HEK293 (cell line): Measurements from ENCODE around the gene EID2.
A peak's percentile ranks its signal among the peaks of the same experiment; 100 is the strongest.

Source experiments
- CTCF ChIA-PET: fragments of 350-600 bp; formaldehyde crosslinking; extraction: SDS; loops from one replicate; lab custom pipeline; 2021; ENCODE audit warnings: antibody characterized with exemption; lab: Yijun Ruan, JAX
- POLR2A ChIA-PET: fragments of 300-600 bp; formaldehyde crosslinking; extraction: SDS; loops from one replicate; lab custom pipeline; 2020; ENCODE audit warnings: antibody characterized with exemption, inconsistent platforms; lab: Yijun Ruan, JAX
- H3K27ac ChIP-seq: fragments of 200-500 bp; sonication (Bioruptor generic); 2 replicates; pipeline ENCODE4 v1.5.1; 2014; ENCODE audit warnings: low read depth, low read length, control low read depth, inconsistent platforms; ENCODE audit errors: extremely low read depth
- H3K36me3 ChIP-seq, 2 experiments: fragments of 200-500 bp in 1 of 2; sonication (Bioruptor generic) in 1 of 2; 1 replicate in 1 of 2; 2 replicates in 1 of 2; pipeline ENCODE4 v1.5.1; 2014 to 2017; ENCODE audit warnings: inconsistent platforms in 2 of 2, low read length in 2 of 2; ENCODE audit not compliant: control insufficient read depth in 2 of 2, insufficient read depth in 1 of 2
- H3K4me1 ChIP-seq: fragments of 200-500 bp; sonication (Bioruptor generic); 2 replicates; pipeline ENCODE4 v1.5.1; 2014; ENCODE audit warnings: mild to moderate bottlenecking, low read length, inconsistent platforms; ENCODE audit not compliant: control insufficient read depth, insufficient read depth
- H3K4me3 ChIP-seq: 2 replicates; pipeline ENCODE4 v1.5.1; 2011; ENCODE audit warnings: low read depth, mild to moderate bottlenecking, control low read depth, low read length, moderate library complexity
- H3K9me3 ChIP-seq: fragments of 200-500 bp; sonication (Bioruptor generic); 2 replicates; pipeline ENCODE4 v1.5.1; 2014; ENCODE audit warnings: low read depth, low read length, inconsistent platforms; ENCODE audit not compliant: control insufficient read depth, insufficient read depth
- KLF1 ChIP-seq: fragments of 450-650 bp; formaldehyde crosslinking; IDR thresholded peaks from 2 replicates; pipeline ENCODE4 v1.5.1; 2016; ENCODE audit warnings: missing biosample characterization, missing genetic modification characterization
- KLF8 ChIP-seq: fragments of 450-650 bp; formaldehyde crosslinking; IDR thresholded peaks from 2 replicates; pipeline ENCODE4 v1.5.1; 2016; ENCODE audit warnings: missing biosample characterization, missing genetic modification characterization
- KLF9 ChIP-seq: fragments of 450-650 bp; formaldehyde crosslinking; IDR thresholded peaks from 2 replicates; pipeline ENCODE4 v1.5.1; 2016; ENCODE audit warnings: missing biosample characterization, missing genetic modification characterization, low read depth
- SP2 ChIP-seq: fragments of 450-650 bp; formaldehyde crosslinking; IDR thresholded peaks from 2 replicates; pipeline ENCODE4 v1.5.1; 2016; ENCODE audit warnings: missing biosample characterization, missing genetic modification characterization
- SP3 ChIP-seq: fragments of 450-650 bp; formaldehyde crosslinking; IDR thresholded peaks from 2 replicates; pipeline ENCODE4 v1.5.1; 2016; ENCODE audit warnings: missing biosample characterization, missing genetic modification characterization
- ZNF140 ChIP-seq: fragments of 450-650 bp; formaldehyde crosslinking; IDR thresholded peaks from 2 replicates; pipeline ENCODE4 v1.5.1; 2016; ENCODE audit warnings: missing biosample characterization, missing genetic modification characterization
- ZNF341 ChIP-seq: fragments of 450-650 bp; formaldehyde crosslinking; IDR thresholded peaks from 2 replicates; pipeline ENCODE4; 2016; ENCODE audit warnings: low read depth, missing biosample characterization, missing genetic modification characterization
- ZNF391 ChIP-seq: fragments of 450-650 bp; formaldehyde crosslinking; IDR thresholded peaks from 2 replicates; pipeline ENCODE4 v1.5.1; 2016; ENCODE audit warnings: low read depth, missing biosample characterization, missing genetic modification characterization, borderline replicate concordance
- ZNF560 ChIP-seq: fragments of 450-650 bp; formaldehyde crosslinking; IDR thresholded peaks from 2 replicates; pipeline ENCODE4 v1.5.1; 2017; ENCODE audit warnings: missing biosample characterization, missing genetic modification characterization, borderline replicate concordance
- ZNF792 ChIP-seq: fragments of 450-650 bp; formaldehyde crosslinking; IDR thresholded peaks from 2 replicates; pipeline ENCODE4 v1.5.1; 2016; ENCODE audit warnings: missing biosample characterization, missing genetic modification characterization
- ZNF837 ChIP-seq: fragments of 450-650 bp; formaldehyde crosslinking; IDR thresholded peaks from 2 replicates; pipeline ENCODE4 v1.5.1; 2016; ENCODE audit warnings: missing biosample characterization, missing genetic modification characterization
- TF ChIP-seq, protein P1 (sequence below): fragments of 450-650 bp; formaldehyde crosslinking; optimal IDR thresholded peaks from 2 replicates; pipeline ENCODE3; 2016; ENCODE audit warnings: missing biosample characterization, mild to moderate bottlenecking, missing genetic modification characterization
- TF ChIP-seq, protein P2 (sequence below): fragments of 450-650 bp; formaldehyde crosslinking; IDR thresholded peaks from 2 replicates; pipeline ENCODE4 v1.5.1; 2016; ENCODE audit warnings: missing biosample characterization, missing genetic modification characterization
- TF ChIP-seq, protein P3 (sequence below): fragments of 450-650 bp; formaldehyde crosslinking; IDR thresholded peaks from 2 replicates; pipeline ENCODE4 v1.5.1; 2016; ENCODE audit warnings: missing biosample characterization, missing genetic modification characterization, low read depth
- TF ChIP-seq, protein P4 (sequence below): fragments of 450-650 bp; formaldehyde crosslinking; conservative IDR thresholded peaks from 2 replicates; pipeline ENCODE4 v1.5.1; 2016; ENCODE audit warnings: low read depth, missing biosample characterization, missing genetic modification characterization

The EID2 gene

DNA sequence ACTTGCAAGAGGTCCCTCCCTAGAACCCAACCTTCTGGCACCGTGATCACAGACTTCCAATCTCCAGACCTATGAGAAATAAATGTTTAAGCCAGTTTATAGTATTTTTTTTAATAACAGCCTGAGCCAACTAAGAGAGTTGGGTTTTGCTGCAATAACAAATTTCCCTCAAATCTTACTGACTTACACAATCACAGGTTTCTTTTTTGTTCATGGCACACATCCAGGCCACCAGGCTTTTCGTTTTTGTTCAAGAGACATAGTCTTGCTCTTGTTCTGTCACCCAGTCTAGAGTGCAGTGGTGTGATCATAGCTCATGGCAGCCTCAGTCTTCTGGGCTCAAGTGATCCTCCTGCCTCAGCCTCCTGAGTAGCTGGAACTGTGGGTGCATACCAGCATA, 27.0 kb downstream of the EID2 start:
- Histone ChIP-seq H3K36me3 (peaks cover 0 to 9% of the 10 kb centered on the region in 2 experiments; a peak in 1 of 3 replicates), H3K9me3 (no peaks in the 10 kb centered on the region), H3K27ac (no peak overlapping the region), H3K4me3 (no peak overlapping the region), H3K4me1 (peaks cover 9% of the 10 kb centered on the region)
- CTCF ChIA-PET: interaction anchor here (0.6 to 3.7 kb wide), 4 partner anchors 10 to 414 kb away, joined by 3 to 24 read pairs (median 12); partner anchors contain the start of gene EID2B
- POLR2A ChIA-PET: interaction anchor here (0.6 to 2.0 kb wide), 5 partner anchors 21 to 115 kb away, joined by 3 to 8 read pairs (median 5); partner anchors contain the start of genes RPS16 and TIMM50
- TF ChIP-seq ZNF341 (tag by site-specific recombination) (no peak), ZNF837 (tag by site-specific recombination) (no peak), KLF8 (tag by site-specific recombination) (no peak), KLF9 (tag by site-specific recombination) (no peak), ZNF560 (tag by site-specific recombination) (no peak), SP3 (tag by site-specific recombination) (no peak), ZNF792 (tag by site-specific recombination) (no peak), KLF1 (tag by site-specific recombination) (no peak)
- TF ChIP-seq, protein P1, sequence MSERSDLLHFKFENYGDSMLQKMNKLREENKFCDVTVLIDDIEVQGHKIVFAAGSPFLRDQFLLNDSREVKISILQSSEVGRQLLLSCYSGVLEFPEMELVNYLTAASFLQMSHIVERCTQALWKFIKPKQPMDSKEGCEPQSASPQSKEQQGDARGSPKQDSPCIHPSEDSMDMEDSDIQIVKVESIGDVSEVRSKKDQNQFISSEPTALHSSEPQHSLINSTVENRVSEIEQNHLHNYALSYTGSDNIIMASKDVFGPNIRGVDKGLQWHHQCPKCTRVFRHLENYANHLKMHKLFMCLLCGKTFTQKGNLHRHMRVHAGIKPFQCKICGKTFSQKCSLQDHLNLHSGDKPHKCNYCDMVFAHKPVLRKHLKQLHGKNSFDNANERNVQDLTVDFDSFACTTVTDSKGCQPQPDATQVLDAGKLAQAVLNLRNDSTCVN (tag by site-specific recombination): no peak
- TF ChIP-seq, protein P2, sequence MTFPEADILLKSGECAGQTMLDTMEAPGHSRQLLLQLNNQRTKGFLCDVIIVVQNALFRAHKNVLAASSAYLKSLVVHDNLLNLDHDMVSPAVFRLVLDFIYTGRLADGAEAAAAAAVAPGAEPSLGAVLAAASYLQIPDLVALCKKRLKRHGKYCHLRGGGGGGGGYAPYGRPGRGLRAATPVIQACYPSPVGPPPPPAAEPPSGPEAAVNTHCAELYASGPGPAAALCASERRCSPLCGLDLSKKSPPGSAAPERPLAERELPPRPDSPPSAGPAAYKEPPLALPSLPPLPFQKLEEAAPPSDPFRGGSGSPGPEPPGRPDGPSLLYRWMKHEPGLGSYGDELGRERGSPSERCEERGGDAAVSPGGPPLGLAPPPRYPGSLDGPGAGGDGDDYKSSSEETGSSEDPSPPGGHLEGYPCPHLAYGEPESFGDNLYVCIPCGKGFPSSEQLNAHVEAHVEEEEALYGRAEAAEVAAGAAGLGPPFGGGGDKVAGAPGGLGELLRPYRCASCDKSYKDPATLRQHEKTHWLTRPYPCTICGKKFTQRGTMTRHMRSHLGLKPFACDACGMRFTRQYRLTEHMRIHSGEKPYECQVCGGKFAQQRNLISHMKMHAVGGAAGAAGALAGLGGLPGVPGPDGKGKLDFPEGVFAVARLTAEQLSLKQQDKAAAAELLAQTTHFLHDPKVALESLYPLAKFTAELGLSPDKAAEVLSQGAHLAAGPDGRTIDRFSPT: no peak
- TF ChIP-seq, protein P3, sequence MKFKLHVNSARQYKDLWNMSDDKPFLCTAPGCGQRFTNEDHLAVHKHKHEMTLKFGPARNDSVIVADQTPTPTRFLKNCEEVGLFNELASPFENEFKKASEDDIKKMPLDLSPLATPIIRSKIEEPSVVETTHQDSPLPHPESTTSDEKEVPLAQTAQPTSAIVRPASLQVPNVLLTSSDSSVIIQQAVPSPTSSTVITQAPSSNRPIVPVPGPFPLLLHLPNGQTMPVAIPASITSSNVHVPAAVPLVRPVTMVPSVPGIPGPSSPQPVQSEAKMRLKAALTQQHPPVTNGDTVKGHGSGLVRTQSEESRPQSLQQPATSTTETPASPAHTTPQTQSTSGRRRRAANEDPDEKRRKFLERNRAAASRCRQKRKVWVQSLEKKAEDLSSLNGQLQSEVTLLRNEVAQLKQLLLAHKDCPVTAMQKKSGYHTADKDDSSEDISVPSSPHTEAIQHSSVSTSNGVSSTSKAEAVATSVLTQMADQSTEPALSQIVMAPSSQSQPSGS: no peak
- TF ChIP-seq, protein P4, sequence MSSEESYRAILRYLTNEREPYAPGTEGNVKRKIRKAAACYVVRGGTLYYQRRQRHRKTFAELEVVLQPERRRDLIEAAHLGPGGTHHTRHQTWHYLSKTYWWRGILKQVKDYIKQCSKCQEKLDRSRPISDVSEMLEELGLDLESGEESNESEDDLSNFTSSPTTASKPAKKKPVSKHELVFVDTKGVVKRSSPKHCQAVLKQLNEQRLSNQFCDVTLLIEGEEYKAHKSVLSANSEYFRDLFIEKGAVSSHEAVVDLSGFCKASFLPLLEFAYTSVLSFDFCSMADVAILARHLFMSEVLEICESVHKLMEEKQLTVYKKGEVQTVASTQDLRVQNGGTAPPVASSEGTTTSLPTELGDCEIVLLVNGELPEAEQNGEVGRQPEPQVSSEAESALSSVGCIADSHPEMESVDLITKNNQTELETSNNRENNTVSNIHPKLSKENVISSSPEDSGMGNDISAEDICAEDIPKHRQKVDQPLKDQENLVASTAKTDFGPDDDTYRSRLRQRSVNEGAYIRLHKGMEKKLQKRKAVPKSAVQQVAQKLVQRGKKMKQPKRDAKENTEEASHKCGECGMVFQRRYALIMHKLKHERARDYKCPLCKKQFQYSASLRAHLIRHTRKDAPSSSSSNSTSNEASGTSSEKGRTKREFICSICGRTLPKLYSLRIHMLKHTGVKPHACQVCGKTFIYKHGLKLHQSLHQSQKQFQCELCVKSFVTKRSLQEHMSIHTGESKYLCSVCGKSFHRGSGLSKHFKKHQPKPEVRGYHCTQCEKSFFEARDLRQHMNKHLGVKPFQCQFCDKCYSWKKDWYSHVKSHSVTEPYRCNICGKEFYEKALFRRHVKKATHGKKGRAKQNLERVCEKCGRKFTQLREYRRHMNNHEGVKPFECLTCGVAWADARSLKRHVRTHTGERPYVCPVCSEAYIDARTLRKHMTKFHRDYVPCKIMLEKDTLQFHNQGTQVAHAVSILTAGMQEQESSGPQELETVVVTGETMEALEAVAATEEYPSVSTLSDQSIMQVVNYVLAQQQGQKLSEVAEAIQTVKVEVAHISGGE (tag by site-specific recombination): no peak

DNA sequence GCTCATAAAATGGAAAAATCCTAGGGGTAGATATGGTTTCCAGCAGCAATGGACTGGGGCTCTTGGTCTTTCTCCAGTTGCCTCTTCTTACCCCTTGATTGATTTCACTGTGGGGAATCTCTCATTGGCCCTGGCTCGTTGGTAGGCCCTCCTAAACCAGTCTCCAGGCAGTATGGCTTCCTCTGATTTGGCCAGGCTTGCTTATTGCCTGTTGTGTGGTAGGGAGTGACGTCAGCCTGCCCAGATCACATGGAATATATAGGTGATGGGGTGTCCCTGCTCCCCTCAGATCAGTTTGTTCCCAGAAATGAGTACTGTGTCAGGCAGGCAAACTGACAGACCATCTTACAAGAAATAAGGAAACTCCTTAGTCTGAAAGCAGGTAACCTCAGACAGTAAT, 30.7 kb downstream of the EID2 start:
- H3K4me3 ChIP-seq: no peak overlapping the region
- peaks cover 0 to 9% of the 10 kb centered on the region in 2 experiments; a peak in 1 of 3 replicates for H3K36me3 ChIP-seq
- CTCF ChIA-PET: interaction anchor here (0.6 to 3.1 kb wide), 6 partner anchors 8 to 386 kb away, joined by 3 to 25 read pairs (median 4); partner anchors contain the start of genes DLL3 and EID2B
- TF ChIP-seq SP2 (tag by site-specific recombination) (peak; percentile 21; the same call in 1 of the 2 replicates), ZNF391 (tag by site-specific recombination) (no peak), ZNF140 (tag by site-specific recombination) (no peak)
- POLR2A ChIA-PET: interaction anchor here (0.7 to 1.0 kb wide), 3 partner anchors 8 to 21 kb away, joined by 3 to 5 read pairs (median 5); no protein-coding TSS in a partner anchor
- H3K9me3 ChIP-seq: peaks cover 6% of the 10 kb centered on the region
- H3K4me1 ChIP-seq: peaks cover 10% of the 10 kb centered on the region
- H3K27ac ChIP-seq: no peak overlapping the region
